Glomerular endothelial cell (primary cell): ENCODE measurements around the gene SEMA6D. TPM values are rescaled to one million over a fixed set of nuclear protein-coding genes. Genes with fewer than 3 reads are reported as not detected.

Experiments used
- DNase-seq: peaks from one replicate; pipeline ENCODE4 v3.0.0-alpha.2; 2011; ENCODE audit warnings: low read depth, low spot score; ENCODE audit errors: extremely low read depth
- total RNA-seq: library from RNA; depleted of rRNA; stranded (reverse); fragments of >200 nt; gene quantifications from 2 replicates; pipeline ENCODE4 v1.2.3, GENCODE V29; 2015

The SEMA6D gene, protein sequence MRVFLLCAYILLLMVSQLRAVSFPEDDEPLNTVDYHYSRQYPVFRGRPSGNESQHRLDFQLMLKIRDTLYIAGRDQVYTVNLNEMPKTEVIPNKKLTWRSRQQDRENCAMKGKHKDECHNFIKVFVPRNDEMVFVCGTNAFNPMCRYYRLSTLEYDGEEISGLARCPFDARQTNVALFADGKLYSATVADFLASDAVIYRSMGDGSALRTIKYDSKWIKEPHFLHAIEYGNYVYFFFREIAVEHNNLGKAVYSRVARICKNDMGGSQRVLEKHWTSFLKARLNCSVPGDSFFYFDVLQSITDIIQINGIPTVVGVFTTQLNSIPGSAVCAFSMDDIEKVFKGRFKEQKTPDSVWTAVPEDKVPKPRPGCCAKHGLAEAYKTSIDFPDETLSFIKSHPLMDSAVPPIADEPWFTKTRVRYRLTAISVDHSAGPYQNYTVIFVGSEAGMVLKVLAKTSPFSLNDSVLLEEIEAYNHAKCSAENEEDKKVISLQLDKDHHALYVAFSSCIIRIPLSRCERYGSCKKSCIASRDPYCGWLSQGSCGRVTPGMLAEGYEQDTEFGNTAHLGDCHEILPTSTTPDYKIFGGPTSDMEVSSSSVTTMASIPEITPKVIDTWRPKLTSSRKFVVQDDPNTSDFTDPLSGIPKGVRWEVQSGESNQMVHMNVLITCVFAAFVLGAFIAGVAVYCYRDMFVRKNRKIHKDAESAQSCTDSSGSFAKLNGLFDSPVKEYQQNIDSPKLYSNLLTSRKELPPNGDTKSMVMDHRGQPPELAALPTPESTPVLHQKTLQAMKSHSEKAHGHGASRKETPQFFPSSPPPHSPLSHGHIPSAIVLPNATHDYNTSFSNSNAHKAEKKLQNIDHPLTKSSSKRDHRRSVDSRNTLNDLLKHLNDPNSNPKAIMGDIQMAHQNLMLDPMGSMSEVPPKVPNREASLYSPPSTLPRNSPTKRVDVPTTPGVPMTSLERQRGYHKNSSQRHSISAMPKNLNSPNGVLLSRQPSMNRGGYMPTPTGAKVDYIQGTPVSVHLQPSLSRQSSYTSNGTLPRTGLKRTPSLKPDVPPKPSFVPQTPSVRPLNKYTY
- 2.7 and 5.6 TPM in 2 replicates for total RNA-seq

DNA sequence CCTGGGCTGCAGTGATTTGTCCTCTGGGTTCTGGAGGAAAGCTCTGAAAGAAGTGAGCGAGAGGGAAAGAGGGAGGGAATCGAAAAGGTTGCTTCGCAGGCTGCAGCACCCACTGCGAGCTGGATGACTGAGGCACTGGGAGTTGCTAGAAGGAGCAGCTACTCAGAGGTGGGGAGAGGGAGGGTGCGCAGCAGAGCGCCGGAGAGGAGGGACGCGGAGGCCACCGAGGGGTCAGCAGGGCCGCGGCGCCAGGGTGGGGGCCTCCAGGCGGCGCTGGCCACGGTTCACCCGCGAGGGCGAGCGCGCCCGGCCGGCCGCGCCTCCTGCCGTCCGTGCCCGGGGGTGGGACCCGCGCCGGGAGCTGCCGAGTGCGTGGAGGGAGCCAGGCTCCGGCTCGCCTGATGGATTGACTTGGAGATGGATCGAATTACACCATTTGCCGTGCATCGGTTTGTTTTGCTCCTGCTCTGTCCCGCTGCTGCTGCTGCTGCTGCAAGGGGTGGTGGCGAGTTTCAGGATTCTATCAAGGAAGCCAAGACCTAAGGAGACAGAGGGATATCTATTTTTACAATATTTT, at the start of gene SEMA6D:
Gene SEMA6D (plus strand): TSS at position 470 of the 577 bp plus-strand sequence. CDS start 42,294 bp downstream, outside the sequence.
- DNase-seq, result no peak

GRCh38 chr15:47669221-47669620, 48.1 kb upstream of the SEMA6D start:
- no peak for DNase-seq

DNA sequence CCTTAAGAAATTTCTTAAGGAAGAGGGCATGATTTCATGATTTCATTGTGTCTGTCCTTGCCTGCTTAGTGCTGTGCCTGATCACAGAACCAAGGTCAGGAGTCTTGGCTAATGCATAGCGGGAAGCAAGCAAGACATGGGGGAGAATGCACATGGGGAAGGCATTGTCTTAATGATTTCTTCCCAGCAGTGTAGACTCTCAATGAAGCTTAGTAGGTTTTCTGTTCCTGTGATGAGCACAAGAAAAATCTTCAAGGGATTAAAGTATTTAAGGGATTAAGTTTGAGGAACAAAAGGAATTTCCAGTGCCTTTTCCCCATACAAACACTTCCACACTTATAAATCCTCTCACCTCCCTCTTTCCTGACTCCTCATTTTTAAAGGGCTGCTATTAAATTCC, 46.9 kb upstream of the SEMA6D start:
- no peak for DNase-seq

GRCh38 chr15:47673232-47673761, 44.0 kb upstream of the SEMA6D start:
- DNase-seq, result peak; percentile 14

DNA sequence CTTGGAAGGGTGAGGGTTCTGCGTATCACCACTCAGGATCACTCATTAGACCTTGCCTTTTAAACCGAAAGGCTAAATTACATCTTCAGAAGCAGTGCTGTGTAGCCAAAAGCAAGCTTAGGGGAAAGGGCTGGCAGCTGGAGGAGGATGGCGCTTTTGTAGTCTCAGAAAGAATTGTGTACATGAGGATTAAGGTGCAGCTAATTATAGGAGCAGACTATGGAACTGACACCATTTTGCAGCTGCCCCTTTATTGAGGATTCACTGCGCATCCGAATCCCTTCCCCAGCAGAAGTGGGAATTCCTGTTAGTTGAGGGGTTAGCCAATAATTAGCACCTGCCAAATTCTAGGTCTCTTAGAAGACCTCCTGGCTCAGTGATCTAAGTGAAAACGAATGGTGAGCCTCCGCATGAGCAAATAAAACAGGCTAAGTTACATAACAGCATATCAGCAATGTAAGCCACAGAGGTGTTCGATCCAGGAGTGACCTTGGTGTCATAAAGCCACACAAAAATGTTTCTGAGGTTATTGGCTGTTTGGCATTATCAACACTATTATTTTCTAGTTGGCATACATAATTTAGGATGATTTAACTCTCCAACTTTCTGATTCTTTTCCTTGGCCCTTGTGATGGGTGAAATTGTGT, 42.6 kb upstream of the SEMA6D start:
- no peak for DNase-seq

DNA sequence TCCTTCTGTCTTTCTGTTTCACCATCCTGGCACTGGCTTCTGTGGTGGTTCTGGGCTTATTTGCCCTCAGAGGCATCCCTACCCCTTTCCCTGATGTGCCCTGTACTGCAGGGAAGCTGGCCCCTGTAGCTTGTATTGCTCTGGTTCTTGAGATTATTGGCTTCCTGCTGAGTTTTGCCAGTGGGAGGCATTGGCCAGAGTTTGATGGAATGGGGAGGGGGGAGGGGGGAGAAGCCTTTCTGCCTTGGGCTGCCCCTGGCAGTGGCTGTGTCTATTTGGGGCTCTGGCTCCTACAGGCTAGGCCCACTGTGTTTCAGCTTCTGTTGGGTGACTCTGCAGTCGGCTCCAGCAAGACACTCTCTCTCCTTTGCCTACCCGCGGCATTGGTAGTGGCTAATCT, 41.6 kb upstream of the SEMA6D start:
- no peak for DNase-seq

DNA sequence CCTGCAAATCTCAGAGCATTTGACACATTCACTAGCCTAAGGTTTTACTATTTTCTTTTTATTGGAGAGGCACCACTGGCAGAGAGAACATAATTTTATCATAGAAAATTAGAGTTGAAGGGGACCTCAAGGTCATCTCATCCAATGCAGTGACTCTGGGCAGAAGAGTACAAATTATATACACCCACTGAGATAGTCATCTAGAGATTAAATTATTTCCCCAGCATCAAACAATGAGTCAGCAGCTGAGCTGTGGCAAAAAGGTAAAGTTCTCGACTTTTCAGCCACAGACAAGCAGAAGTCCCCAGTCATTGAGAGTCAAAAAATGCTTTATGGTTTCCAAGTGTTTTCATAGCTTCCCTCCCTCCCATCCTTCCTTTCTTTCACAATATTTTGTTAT, 39.3 kb upstream of the SEMA6D start:
- no peak for DNase-seq

DNA sequence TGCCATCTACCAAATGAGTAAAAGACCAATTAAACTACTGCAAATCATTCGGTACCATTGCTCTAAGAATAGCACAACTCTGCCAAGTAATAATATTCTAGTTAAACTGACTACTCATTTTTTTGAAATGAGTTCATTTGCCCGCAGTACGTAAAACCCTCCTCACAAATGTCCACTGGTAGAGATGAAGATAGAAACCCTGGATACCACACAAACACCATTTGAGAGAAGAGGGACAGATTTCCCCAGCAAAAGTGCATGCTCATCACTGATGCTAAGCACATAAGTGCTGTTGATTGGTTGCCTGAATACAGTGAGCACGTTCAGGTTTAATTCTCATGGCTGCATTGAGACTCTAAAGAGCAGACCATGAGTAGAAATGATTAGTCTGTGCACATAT, 34.6 kb upstream of the SEMA6D start:
- no peak for DNase-seq

DNA sequence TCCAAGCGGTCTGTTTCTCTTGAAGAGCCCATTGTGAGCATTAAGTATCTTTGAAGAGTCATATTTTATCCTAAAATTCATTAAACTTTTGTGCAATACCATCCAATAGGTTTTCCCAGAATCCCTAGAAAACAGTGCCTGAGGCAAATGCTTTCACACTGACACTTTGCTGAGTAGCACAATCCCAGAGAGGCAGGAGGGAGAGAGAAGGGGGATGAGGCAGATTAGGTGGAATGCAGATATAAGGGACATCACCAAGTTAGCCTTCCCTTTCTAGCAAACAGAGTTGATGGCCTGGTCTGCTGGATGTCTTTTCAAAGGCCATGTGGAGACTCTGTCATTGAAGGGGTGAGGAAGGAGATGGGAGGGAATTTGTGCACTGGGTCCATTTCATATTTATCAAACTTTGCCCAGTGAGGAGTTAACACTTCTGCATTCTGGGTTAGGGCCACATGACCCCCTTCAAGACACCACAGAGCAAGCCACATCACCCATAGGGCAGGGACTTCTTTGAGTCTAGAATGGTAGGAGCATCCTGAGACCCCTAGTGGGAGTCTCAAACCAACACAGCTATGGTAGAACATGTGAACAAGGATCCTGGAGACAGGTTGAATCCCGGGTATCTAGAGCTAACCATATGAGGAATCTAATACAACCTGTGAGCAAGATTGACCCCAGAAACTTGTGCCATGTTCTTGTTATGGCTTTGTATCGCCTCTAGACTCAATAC, 32.0 kb upstream of the SEMA6D start:
- no peak for DNase-seq

GRCh38 chr15:47688573-47689086, 28.7 kb upstream of the SEMA6D start:
- no peak for DNase-seq

- DNase-seq, result no peak
Measured at GRCh38 chr15:47689660-47690059, 27.6 kb upstream of the SEMA6D start.

DNA sequence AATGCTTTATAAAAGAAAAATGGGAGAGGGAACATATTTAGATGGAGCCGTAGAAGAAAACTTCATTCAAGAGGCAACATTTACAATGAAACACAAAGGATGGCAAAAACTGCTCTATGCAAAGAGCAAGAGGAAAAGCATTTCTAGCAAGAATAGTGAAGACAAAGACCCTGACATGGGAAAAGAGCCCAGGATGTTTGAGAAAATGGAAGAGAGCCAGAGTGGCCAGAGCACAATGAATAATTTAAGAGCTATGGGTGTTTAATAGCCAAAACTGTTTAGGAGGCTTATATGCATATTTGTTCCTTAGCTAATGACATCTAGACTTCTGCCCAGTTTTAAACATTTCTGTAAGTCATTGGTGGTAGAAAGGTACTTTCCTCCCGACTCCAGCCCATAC, 25.4 kb upstream of the SEMA6D start:
- DNase-seq, result no peak

- DNase-seq, result no peak
Measured at GRCh38 chr15:47696351-47696750, 21.0 kb upstream of the SEMA6D start.

GRCh38 chr15:47705281-47705997, 11.9 kb upstream of the SEMA6D start:
- DNase-seq, result no peak

DNA sequence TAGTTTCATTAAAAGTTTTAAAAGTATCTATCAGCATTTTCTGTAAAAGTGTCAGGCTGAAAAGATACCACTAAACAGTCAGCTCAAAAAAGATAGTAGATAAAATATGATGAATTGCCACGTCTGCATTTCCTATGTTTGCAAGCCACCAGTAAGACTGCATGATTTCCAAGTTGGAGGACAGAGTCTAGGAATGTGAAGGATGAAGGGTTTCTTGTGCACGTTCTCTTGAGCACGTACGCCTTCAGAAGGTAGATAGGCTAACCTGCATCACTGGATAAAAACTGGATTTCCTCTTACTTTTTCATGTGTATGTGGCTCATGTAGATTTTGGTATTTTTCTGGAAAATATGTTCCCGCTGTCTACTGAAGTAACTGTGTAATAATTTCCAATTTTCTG, 9.9 kb upstream of the SEMA6D start:
- DNase-seq, result no peak

- DNase-seq, result no peak
Measured at GRCh38 chr15:47708161-47708980, 8.9 kb upstream of the SEMA6D start.

GRCh38 chr15:47711655-47712054, 5.7 kb upstream of the SEMA6D start:
- DNase-seq, result no peak

DNA sequence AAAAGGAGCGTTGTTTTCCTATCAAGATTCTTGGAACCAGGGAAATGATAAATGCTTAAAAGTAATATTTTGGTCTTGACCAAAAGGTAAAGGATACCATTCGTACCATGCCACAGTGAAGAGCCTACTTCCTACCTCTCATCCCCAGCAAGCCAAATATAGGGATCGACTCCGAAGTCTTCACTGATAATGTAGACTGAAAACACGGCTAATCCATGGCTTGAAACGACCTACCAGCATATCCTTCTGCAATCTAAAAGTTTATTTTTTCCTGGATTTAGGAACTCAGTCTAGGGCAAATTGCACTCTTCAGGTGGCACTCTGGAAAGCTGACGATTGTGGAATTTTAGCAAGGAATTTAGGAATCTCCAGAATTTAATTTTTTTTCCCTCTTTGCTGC, 1.9 kb upstream of the SEMA6D start:
- DNase-seq, result no peak
